Spinal cord (tissue), 10 donors: ENCODE results near the gene PES1. TPM values are rescaled to one million over a fixed set of nuclear protein-coding genes. Genes with fewer than 3 reads are reported as not detected.

ENCODE experiments used
- DNase-seq, 6 donors: peaks; one replicate each; pipeline versions ENCODE4 v3.0.0 to v3.0.0-alpha.2; 2013 to 2015; ENCODE audit warnings: low spot score in 6 of 6, low read depth in 4 of 6
- H3K27ac ChIP-seq: one replicate; pipeline ENCODE4 v1.5.1; 2013; ENCODE audit warnings: low read depth, low read length, control low read depth
- H3K27me3 ChIP-seq: one replicate; pipeline ENCODE4 v1.6.1; 2013; ENCODE audit warnings: low read length; ENCODE audit not compliant: control insufficient read depth, insufficient read depth
- H3K36me3 ChIP-seq: one replicate; pipeline ENCODE4 v1.6.1; 2013; ENCODE audit warnings: low read length; ENCODE audit not compliant: control insufficient read depth, insufficient read depth
- H3K4me1 ChIP-seq: one replicate; pipeline ENCODE4 v1.6.1; 2013; ENCODE audit warnings: low read length; ENCODE audit not compliant: control insufficient read depth, insufficient read depth
- H3K4me3 ChIP-seq: one replicate; pipeline ENCODE4 v1.5.1; 2013; ENCODE audit warnings: low read depth, low read length, control low read depth
- H3K9me3 ChIP-seq: one replicate; pipeline ENCODE4 v1.6.1; 2013; ENCODE audit warnings: low read length; ENCODE audit not compliant: control insufficient read depth, insufficient read depth
- WGBS: methylation state at CpG from one replicate; pipeline ENCODE4 v1.1.5; 2013; ENCODE audit warnings: missing lambda C conversion rate; ENCODE audit not compliant: insufficient coverage; 5-methylcytosine and 5-hydroxymethylcytosine counted together
- polyA plus RNA-seq, 2 donors: library from polyadenylated mRNA; unstranded; fragments of 120-200 nt; gene quantifications; one replicate each; pipeline ENCODE4 v1.2.1, GENCODE V29; 2013; ENCODE audit not compliant: insufficient read length in 2 of 2
- total RNA-seq, 2 donors: library from RNA; depleted of rRNA in 1 of 2; stranded (reverse); fragments of 120-200 nt in 1 of 2; fragments of >200 nt in 1 of 2; gene quantifications; one replicate each; pipeline versions ENCODE4 v1.2.3 to v1.2.4, GENCODE V29; 2013 to 2014
- donor health status: healthy.

PES1 gene
- total and polyA plus RNA-seq, 4 donors, result 28.5 to 64.5 (median 54.8) TPM

GRCh38 chr22:30582051-30582450 lies 9.7 kb downstream of the PES1 start:
- H3K4me3 ChIP-seq, result no peak overlapping the region
- no peaks in the 10 kb centered on the region for H3K27me3 ChIP-seq
- DNase-seq, result peak in 1 of 6 donors; percentile 15
- peaks cover 98% of the 10 kb centered on the region for H3K36me3 ChIP-seq
- 87% methylated on average over 6 of the region's 6 CpGs for WGBS
- H3K4me1 ChIP-seq, result peaks cover 29% of the 10 kb centered on the region
- H3K27ac ChIP-seq, result peak overlapping the region; percentile 88
- no peaks in the 10 kb centered on the region for H3K9me3 ChIP-seq

GRCh38 chr22:30580896-30581295 lies 10.8 kb downstream of the PES1 start:
- Histone ChIP-seq H3K27ac (no peak overlapping the region), H3K36me3 (peaks cover 98% of the 10 kb centered on the region), H3K27me3 (no peaks in the 10 kb centered on the region), H3K9me3 (no peaks in the 10 kb centered on the region), H3K4me3 (no peak overlapping the region), H3K4me1 (peaks cover 36% of the 10 kb centered on the region)
- 100% methylated on average over 1 of the region's 6 CpGs for WGBS
- no peak for DNase-seq

- DNase-seq, result no peak
- Histone ChIP-seq H3K4me1 (peaks cover 48% of the 10 kb centered on the region), H3K27ac (no peak overlapping the region), H3K27me3 (no peaks in the 10 kb centered on the region), H3K9me3 (no peaks in the 10 kb centered on the region), H3K4me3 (no peak overlapping the region), H3K36me3 (peaks cover 83% of the 10 kb centered on the region)
- 92% methylated on average over 11 of the region's 12 CpGs for WGBS
Observed at GRCh38 chr22:30578481-30578880, 13.2 kb downstream of the PES1 start.

- Histone ChIP-seq H3K9me3 (no peaks in the 10 kb centered on the region), H3K4me3 (no peak overlapping the region), H3K27ac (peak overlapping the region; percentile 94), H3K36me3 (peaks cover 57% of the 10 kb centered on the region), H3K4me1 (peaks cover 41% of the 10 kb centered on the region), H3K27me3 (no peaks in the 10 kb centered on the region)
- DNase-seq, result no peak
- 85% methylated on average over 12 of the region's 15 CpGs for WGBS
Observed at GRCh38 chr22:30575859-30576258, 15.9 kb downstream of the PES1 start.

- Histone ChIP-seq H3K4me3 (peak overlapping the region; percentile 16), H3K9me3 (no peaks in the 10 kb centered on the region), H3K4me1 (peaks cover 41% of the 10 kb centered on the region), H3K36me3 (peaks cover 50% of the 10 kb centered on the region), H3K27me3 (no peaks in the 10 kb centered on the region), H3K27ac (peak overlapping the region; percentile 94)
- DNase-seq, result peak in 1 of 6 donors; percentile 34
- 60% methylated on average over 12 of the region's 12 CpGs for WGBS
Observed at GRCh38 chr22:30574997-30575671, 16.6 kb downstream of the PES1 start.

GRCh38 chr22:30574095-30574981 lies 17.4 kb downstream of the PES1 start, which contains the start of gene GAL3ST1:
GAL3ST1 (minus strand) TSS chr22:30574665; CDS start chr22:30557392, 17,273 bp downstream.
- DNase-seq, result peak in 3 of 6 donors; percentile 42 to 83 (median 67)
- peak within 1 kb of the TSS; percentile 54 for H3K4me3 ChIP-seq
- H3K27ac ChIP-seq, result peak within 1 kb of the TSS; percentile 94
- H3K4me1 ChIP-seq, result peaks cover 41% of the 10 kb centered on the region
- H3K9me3 ChIP-seq, result no peaks in the 10 kb centered on the region
- WGBS, result under 1% methylated on average over 74 of the region's 75 CpGs
- H3K36me3 ChIP-seq, result peaks cover 42% of the 10 kb centered on the region
- no peaks in the 10 kb centered on the region for H3K27me3 ChIP-seq

GRCh38 chr22:30573594-30574094 lies 18.1 kb downstream of the PES1 start:
- Histone ChIP-seq H3K9me3 (no peaks in the 10 kb centered on the region), H3K27me3 (no peaks in the 10 kb centered on the region), H3K4me3 (peak overlapping the region; percentile 54), H3K4me1 (peaks cover 41% of the 10 kb centered on the region), H3K36me3 (peaks cover 35% of the 10 kb centered on the region), H3K27ac (peak overlapping the region; percentile 80)
- WGBS, result 56% methylated on average over 6 of the region's 7 CpGs
- DNase-seq, result no peak

- H3K9me3 ChIP-seq, result no peaks in the 10 kb centered on the region
- peak overlapping the region; percentile 80 for H3K27ac ChIP-seq
- peak in 2 of 6 donors; percentile 37 to 60 for DNase-seq
- H3K27me3 ChIP-seq, result no peaks in the 10 kb centered on the region
- H3K4me1 ChIP-seq, result peaks cover 41% of the 10 kb centered on the region
- H3K36me3 ChIP-seq, result peaks cover 29% of the 10 kb centered on the region
- H3K4me3 ChIP-seq, result peak overlapping the region; percentile 54
- 40% methylated on average over 11 of the region's 12 CpGs for WGBS
Observed at GRCh38 chr22:30572840-30573593, 18.7 kb downstream of the PES1 start.

GRCh38 chr22:30572210-30572609 lies 19.5 kb downstream of the PES1 start:
- Histone ChIP-seq H3K27me3 (no peaks in the 10 kb centered on the region), H3K4me3 (peak overlapping the region; percentile 54), H3K27ac (peak overlapping the region; percentile 80), H3K9me3 (no peaks in the 10 kb centered on the region), H3K36me3 (peaks cover 21% of the 10 kb centered on the region), H3K4me1 (peaks cover 41% of the 10 kb centered on the region)
- 80% methylated on average over 4 of the region's 6 CpGs for WGBS
- no peak for DNase-seq
